Mucosa of descending colon (tissue), 3 donors: ENCODE data around the gene PCOLCE2. TPM values are rescaled to one million over a fixed set of nuclear protein-coding genes. Genes with fewer than 3 reads are reported as not detected.

Source experiments
- ATAC-seq: fragments of 200-7000 bp; cut with Tn5 transposase; one replicate; pipeline ENCODE4 v1.9.1; 2020; ENCODE audit warnings: mild to moderate bottlenecking, moderate library complexity
- DNase-seq, 3 donors: peaks; one replicate each; pipeline ENCODE4 v3.0.0-alpha.2; 2020
- H3K36me3 ChIP-seq: fragments of 200-600 bp; one replicate; pipeline ENCODE4 v1.8.0; 2021; ENCODE audit warnings: low read depth, mild to moderate bottlenecking
- H3K4me1 ChIP-seq: fragments of 200-600 bp; one replicate; pipeline ENCODE4 v1.8.0; 2021; ENCODE audit warnings: low read depth, mild to moderate bottlenecking
- H3K4me3 ChIP-seq: fragments of 200-600 bp; one replicate; pipeline ENCODE4 v1.8.0; 2021; ENCODE audit warnings: mild to moderate bottlenecking
- H3K9me3 ChIP-seq: fragments of 200-600 bp; one replicate; pipeline ENCODE4 v1.8.0; 2021; ENCODE audit warnings: mild to moderate bottlenecking
- CTCF ChIP-seq: fragments of 200-600 bp; IDR thresholded peaks from one replicate; pipeline ENCODE4 v1.8.0; 2022; ENCODE audit warnings: antibody characterized with exemption, mild to moderate bottlenecking
- intact Hi-C, 2 donors: fragments of 100-400 bp; cut with DNase I in 1 of 2; cut with micrococcal nuclease in 1 of 2; formaldehyde crosslinking; loops; one replicate each; pipeline versions ENCODE4 v1.11.0 to v1.11.1; 2022; cut with DNase I, micrococcal nuclease
- total RNA-seq, 3 donors: library from RNA; stranded (reverse); fragmentation: NEBNext Ultra II Directional in 2 of 3; extraction: Animal tissue kit (Norgen Biotek cat#: 25700) in 2 of 3; gene quantifications; one replicate each; pipeline versions ENCODE4 v1.2.1 to v1.2.4, GENCODE V29; 2021 to 2023
- donor health status: DM: no; HTN: no; CAD: no; lungs with moderate emphysema.
- donor health status: DM: no; HTN: no; CAD: no.
- donor health status: DM: no; HTN: yes; CAD: no.

Gene PCOLCE2
- total RNA-seq, 3 donors from 2014 or later = 1.5 to 8.4 (median 2.3) TPM

DNA sequence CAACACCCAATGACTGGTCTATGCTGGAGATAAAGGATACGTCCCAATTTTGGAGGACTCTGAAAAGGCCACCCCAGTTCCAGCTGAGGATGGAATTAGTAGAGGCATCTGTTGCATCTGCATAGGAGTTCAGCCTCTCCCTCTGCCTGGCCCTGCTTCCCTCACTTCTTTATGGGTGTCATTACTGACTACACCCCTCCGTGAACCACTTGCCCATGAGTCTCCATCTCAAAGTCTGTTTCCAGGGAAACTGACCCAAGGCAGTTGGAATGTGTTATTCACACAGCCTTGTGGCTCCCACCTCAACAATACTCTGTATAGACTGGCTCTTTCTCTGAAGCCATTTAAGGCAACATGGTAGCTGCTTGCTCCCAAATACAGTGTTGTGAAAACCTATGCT is 21.4 kb upstream of the PCOLCE2 start:
- intact Hi-C loops = no loop called here
- ATAC-seq (peak; percentile 49), DNase-seq (no peak)
- H3K4me3 ChIP-seq = no peak overlapping the region
- no peaks in the 10 kb centered on the region for H3K4me1 ChIP-seq
- TF ChIP-seq CTCF = no peak
- no peaks in the 10 kb centered on the region for H3K36me3 ChIP-seq
- no peaks in the 10 kb centered on the region for H3K9me3 ChIP-seq

GRCh38 chr3:142909282-142909681 is 20.4 kb upstream of the PCOLCE2 start:
- intact Hi-C loops = no loop called here
- no peaks in the 10 kb centered on the region for H3K36me3 ChIP-seq
- H3K4me1 ChIP-seq = no peaks in the 10 kb centered on the region
- no peak for ATAC-seq
- no peak overlapping the region for H3K4me3 ChIP-seq
- no peak for DNase-seq
- no peak for TF ChIP-seq CTCF
- no peaks in the 10 kb centered on the region for H3K9me3 ChIP-seq

GRCh38 chr3:142907996-142908395 is 19.1 kb upstream of the PCOLCE2 start:
- no peak for DNase-seq
- Histone ChIP-seq H3K36me3 (no peaks in the 10 kb centered on the region), H3K4me3 (no peak overlapping the region), H3K9me3 (no peaks in the 10 kb centered on the region), H3K4me1 (no peaks in the 10 kb centered on the region)
- intact Hi-C loops = no loop called here
- TF ChIP-seq CTCF = no peak
- no peak for ATAC-seq

GRCh38 chr3:142904639-142905436 is 16.0 kb upstream of the PCOLCE2 start:
- intact Hi-C loops = no loop called here
- no peak for TF ChIP-seq CTCF
- H3K4me1 ChIP-seq = no peaks in the 10 kb centered on the region
- no peak overlapping the region for H3K4me3 ChIP-seq
- ATAC-seq (peak; percentile 99), DNase-seq (peak in 2 of 3 donors; percentile 34 to 43)
- no peaks in the 10 kb centered on the region for H3K9me3 ChIP-seq
- no peaks in the 10 kb centered on the region for H3K36me3 ChIP-seq

DNA sequence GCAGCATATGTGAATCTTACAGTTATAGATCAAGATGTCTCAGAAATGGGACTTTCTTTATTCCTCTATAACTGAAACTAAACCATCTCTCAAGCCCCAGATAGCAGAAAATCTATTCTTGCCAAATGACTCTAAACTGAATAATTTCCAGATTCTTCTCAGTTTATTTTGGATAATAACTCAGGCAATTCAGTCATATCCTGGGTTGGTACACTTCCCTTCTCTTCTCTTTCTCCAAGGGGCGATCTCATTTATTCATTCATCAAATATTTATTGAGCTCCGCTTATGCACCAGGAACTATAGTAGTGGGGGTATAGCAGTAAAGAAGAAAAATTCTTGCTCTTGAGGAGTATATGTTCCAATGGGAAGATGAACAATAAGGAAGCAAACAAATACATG is 13.5 kb upstream of the PCOLCE2 start:
- H3K36me3 ChIP-seq = no peaks in the 10 kb centered on the region
- no peak for TF ChIP-seq CTCF
- ATAC-seq (no peak), DNase-seq (no peak)
- H3K4me3 ChIP-seq = no peak overlapping the region
- H3K9me3 ChIP-seq = no peaks in the 10 kb centered on the region
- intact Hi-C loops = no loop called here
- no peaks in the 10 kb centered on the region for H3K4me1 ChIP-seq
